Measurements from ENCODE around the gene FOSL1. TPM values are rescaled to one million over a fixed set of nuclear protein-coding genes. Genes with fewer than 3 reads are reported as not detected.

The FOSL1 gene
- total RNA-seq, 1 experiment from 2014 or later = 2.7 TPM

- Mint-ChIP-seq H3K27me3 (ENCODE audit: insufficient read depth, unreplicated experiment) (no peaks in the 10 kb centered on the region), H3K36me3 (ENCODE audit: insufficient read depth, unreplicated experiment) (peaks cover 30% of the 10 kb centered on the region), H3K9me3 (ENCODE audit: unreplicated experiment) (no peaks in the 10 kb centered on the region), H3K4me3 (ENCODE audit: unreplicated experiment) (peak overlapping the region; percentile 29), H3K4me1 (ENCODE audit: low read depth, unreplicated experiment) (peaks cover 6% of the 10 kb centered on the region), H3K27ac (ENCODE audit: unreplicated experiment) (peak overlapping the region; percentile 9)
- BruUV-seq (replicated peaks) = no TSS peak
- Histone ChIP-seq H3K4me3 (ENCODE audit: low read depth, low read length) (no peak overlapping the region), H3K4me1 (0 out of 2 replicates have a peak, but pooled peaks cover 3% of the 10 kb centered on the region), H3K9me3 (no peaks in the 10 kb centered on the region), H3K36me3 (ENCODE audit: control insufficient read depth, insufficient read depth, low read length) (no peaks in the 10 kb centered on the region), H3K27me3 (replicated peaks; ENCODE audit: control insufficient read depth, insufficient read depth, low read length) (no peaks in the 10 kb centered on the region)
- DNase-seq = no peak
- ChIA-PET CTCF (interaction anchor here (0.6 to 4.3 kb wide), 4 partner anchors 12 to 152 kb away, joined by 3 to 39 read pairs (median 22); partner anchors contain the start of genes FIBP, MUS81 and RNASEH2C), POLR2A (interaction anchor here (0.6 to 1.9 kb wide), 2 partner anchors 12 to 30 kb away, joined by 4 to 10 read pairs; partner anchors contain the start of gene MUS81)
- TF ChIP-seq CTCF (IDR thresholded peaks at IDR 0.05; ENCODE audit: insufficient read depth in 1 of 2, low read depth in 1 of 2, low read length in 1 of 2, severe bottlenecking in 1 of 2, unreplicated experiment in 1 of 2) = no peak
- intact Hi-C loops (cut with micrococcal nuclease; ENCODE audit: unreplicated experiment) = no loop called here
These were observed 28.2 kb downstream of the FOSL1 start for GRCh38 chr11:65871811-65872548.

GRCh38 chr11:65870706-65871681 lies 29.2 kb downstream of the FOSL1 start:
- no TSS peak for BruUV-seq (replicated peaks)
- TF ChIP-seq CTCF (IDR thresholded peaks at IDR 0.05; ENCODE audit: insufficient read depth in 1 of 2, low read depth in 1 of 2, low read length in 1 of 2, severe bottlenecking in 1 of 2, unreplicated experiment in 1 of 2) = no peak
- Histone ChIP-seq H3K36me3 (ENCODE audit: control insufficient read depth, insufficient read depth, low read length) (no peaks in the 10 kb centered on the region), H3K4me3 (ENCODE audit: low read depth, low read length) (no peak overlapping the region), H3K4me1 (0 out of 2 replicates have a peak, but pooled peaks cover 3% of the 10 kb centered on the region), H3K9me3 (no peaks in the 10 kb centered on the region), H3K27me3 (replicated peaks; ENCODE audit: control insufficient read depth, insufficient read depth, low read length) (no peaks in the 10 kb centered on the region)
- Mint-ChIP-seq H3K4me3 (ENCODE audit: unreplicated experiment) (no peak overlapping the region), H3K36me3 (ENCODE audit: insufficient read depth, unreplicated experiment) (peaks cover 30% of the 10 kb centered on the region), H3K27ac (ENCODE audit: unreplicated experiment) (peak overlapping the region; percentile 9), H3K4me1 (ENCODE audit: low read depth, unreplicated experiment) (peaks cover 6% of the 10 kb centered on the region), H3K27me3 (ENCODE audit: insufficient read depth, unreplicated experiment) (no peaks in the 10 kb centered on the region), H3K9me3 (ENCODE audit: unreplicated experiment) (no peaks in the 10 kb centered on the region)
- no peak for DNase-seq
- intact Hi-C loops (cut with micrococcal nuclease; ENCODE audit: unreplicated experiment) = no loop called here
- ChIA-PET POLR2A (interaction anchor here (0.5 to 1.9 kb wide), 4 partner anchors 11 to 1110 kb away, joined by 3 to 10 read pairs (median 4); partner anchors contain the start of genes KAT5 and MUS81), CTCF (interaction anchor here (0.6 to 4.3 kb wide), 4 partner anchors 11 to 151 kb away, joined by 3 to 39 read pairs (median 22); partner anchors contain the start of genes FIBP, MUS81 and RNASEH2C)

GRCh38 chr11:65870307-65870658 lies 29.9 kb downstream of the FOSL1 start:
- H3K4me3 ChIP-seq (ENCODE audit: low read depth, low read length) = no peak overlapping the region
- intact Hi-C loops (cut with micrococcal nuclease; ENCODE audit: unreplicated experiment) = no loop called here
- H3K4me1 ChIP-seq = 0 out of 2 replicates have a peak, but pooled peaks cover 3% of the 10 kb centered on the region
- Mint-ChIP-seq H3K4me1 (ENCODE audit: low read depth, unreplicated experiment) (peaks cover 6% of the 10 kb centered on the region), H3K36me3 (ENCODE audit: insufficient read depth, unreplicated experiment) (peaks cover 35% of the 10 kb centered on the region), H3K9me3 (ENCODE audit: unreplicated experiment) (no peaks in the 10 kb centered on the region), H3K27me3 (ENCODE audit: insufficient read depth, unreplicated experiment) (no peaks in the 10 kb centered on the region), H3K4me3 (ENCODE audit: unreplicated experiment) (no peak overlapping the region), H3K27ac (ENCODE audit: unreplicated experiment) (peak overlapping the region; percentile 9)
- BruUV-seq (replicated peaks) = no TSS peak
- no peak for TF ChIP-seq CTCF (IDR thresholded peaks at IDR 0.05; ENCODE audit: insufficient read depth in 1 of 2, low read depth in 1 of 2, low read length in 1 of 2, severe bottlenecking in 1 of 2, unreplicated experiment in 1 of 2)
- H3K36me3 ChIP-seq (ENCODE audit: control insufficient read depth, insufficient read depth, low read length) = no peaks in the 10 kb centered on the region
- no peak for DNase-seq
- H3K9me3 ChIP-seq = no peaks in the 10 kb centered on the region
- no peaks in the 10 kb centered on the region for H3K27me3 ChIP-seq (replicated peaks; ENCODE audit: control insufficient read depth, insufficient read depth, low read length)
- ChIA-PET POLR2A (interaction anchor here (1.9 kb wide), 1 partner anchor 10 kb away, joined by 10 read pairs; the partner anchor contains the start of gene MUS81), CTCF (interaction anchor here (2.3 to 4.3 kb wide), 3 partner anchors 10 to 18 kb away, joined by 11 to 39 read pairs (median 37); partner anchors contain the start of genes FIBP and MUS81)

Measured in Caco-2 (cell line).